ENCODE data around the gene PLCD3.
A peak's percentile ranks its signal among the peaks of the same experiment; 100 is the strongest.

The PLCD3 gene

DNA sequence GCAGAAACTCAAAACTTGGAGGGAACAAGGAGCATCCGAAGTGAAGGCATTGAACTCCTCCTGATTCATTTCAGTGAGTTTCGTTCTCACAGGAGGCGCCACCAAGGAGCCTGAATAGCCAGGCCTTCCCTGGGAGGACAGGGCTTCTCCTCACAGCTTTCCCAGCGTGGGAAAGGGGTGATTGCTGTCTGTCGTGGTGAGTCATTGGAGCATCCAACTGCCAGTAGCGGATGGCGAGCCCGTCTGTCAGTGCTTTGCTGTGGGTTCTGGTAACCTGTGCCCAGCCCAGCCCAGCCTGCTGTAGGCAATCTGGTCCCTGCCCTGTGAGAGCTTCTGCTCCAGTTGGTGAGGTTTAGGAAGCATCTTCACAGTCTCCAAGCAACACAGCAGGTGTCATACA is 28.3 kb downstream of the PLCD3 start:
- DNase-seq = peak in 5 of 51 donors; percentile 26 to 39 (median 29)

GRCh38 chr17:45103269-45103795 is 29.0 kb downstream of the PLCD3 start:
- peak in 1 of 51 donors; percentile 17 for DNase-seq

DNA sequence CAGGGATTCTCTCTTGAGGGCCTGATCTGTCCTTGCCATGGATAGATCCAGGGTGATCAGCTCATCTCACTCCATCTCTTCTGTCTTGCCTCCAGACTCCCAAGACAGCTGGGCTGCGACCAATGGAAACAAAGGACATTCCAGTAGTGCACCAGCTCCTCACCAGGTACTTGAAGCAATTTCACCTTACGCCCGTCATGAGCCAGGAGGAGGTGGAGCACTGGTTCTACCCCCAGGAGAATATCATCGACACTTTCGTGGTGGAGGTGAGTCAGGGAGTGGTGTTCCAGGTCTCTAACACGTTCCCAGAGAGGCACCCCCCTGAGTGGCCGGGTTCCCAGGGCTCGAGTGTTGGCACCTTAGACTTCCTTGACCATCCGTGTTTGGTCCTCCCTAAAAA is 29.5 kb downstream of the PLCD3 start:
- DNase-seq = no peak

GRCh38 chr17:45101883-45102811 is 30.2 kb downstream of the PLCD3 start:
- no peak for DNase-seq

DNA sequence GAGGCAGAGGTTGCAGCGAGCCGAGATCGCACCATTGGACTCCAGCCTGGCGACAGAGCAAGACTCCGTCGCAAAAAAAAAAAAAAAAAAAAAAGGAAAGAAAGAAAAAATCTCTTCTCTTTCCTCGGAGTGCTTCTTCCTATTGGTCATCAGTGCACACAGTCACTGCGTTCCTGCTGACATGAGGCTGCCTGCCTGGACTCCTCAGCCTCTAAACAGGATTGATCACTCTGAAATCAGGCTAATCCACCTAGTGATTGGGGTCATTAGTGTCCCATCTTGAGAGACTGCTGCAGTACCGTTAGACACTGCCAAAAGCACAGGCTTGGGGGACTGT is 30.8 kb downstream of the PLCD3 start:
- DNase-seq = no peak

- peak in 50 of 51 donors; percentile 15 to 89 (median 76) for DNase-seq
Measured at GRCh38 chr17:45098869-45099616, 33.3 kb downstream of the PLCD3 start.

DNA sequence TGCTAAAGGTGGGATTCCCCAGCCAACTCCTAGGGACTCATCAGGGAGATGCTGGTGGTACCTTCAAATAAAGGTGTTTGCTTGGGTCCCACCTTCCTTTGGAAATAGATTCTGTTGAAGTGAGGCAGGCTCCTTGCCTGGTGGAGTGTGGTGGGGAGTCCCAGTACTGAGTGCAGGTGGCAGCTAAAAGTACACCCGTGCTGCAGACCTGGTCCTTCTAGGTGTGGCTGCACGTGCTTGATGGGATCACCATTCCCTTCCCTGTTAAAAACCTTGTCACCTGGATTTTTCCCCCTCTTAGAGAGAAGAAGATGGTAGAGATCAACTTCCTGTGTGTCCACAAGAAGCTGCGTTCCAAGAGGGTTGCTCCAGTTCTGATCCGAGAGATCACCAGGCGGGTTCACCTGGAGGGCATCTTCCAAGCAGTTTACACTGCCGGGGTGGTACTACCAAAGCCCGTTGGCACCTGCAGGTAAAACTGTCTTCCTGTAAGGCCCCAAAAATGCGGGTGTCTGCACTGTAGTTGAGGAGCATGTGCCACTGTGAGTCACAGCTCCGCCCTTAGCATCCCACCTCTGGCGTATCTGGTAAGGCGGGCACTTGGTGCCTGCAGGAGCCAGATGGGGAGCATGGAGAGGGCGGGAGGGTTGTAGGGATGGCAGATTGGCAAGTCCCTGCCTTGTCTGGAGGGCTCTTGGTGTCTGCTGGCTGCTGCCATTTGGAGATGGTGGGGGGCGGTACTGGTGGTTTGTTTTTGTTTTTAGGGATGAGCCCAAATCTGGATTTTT is 34.0 kb downstream of the PLCD3 start:
- DNase-seq = no peak

DNA sequence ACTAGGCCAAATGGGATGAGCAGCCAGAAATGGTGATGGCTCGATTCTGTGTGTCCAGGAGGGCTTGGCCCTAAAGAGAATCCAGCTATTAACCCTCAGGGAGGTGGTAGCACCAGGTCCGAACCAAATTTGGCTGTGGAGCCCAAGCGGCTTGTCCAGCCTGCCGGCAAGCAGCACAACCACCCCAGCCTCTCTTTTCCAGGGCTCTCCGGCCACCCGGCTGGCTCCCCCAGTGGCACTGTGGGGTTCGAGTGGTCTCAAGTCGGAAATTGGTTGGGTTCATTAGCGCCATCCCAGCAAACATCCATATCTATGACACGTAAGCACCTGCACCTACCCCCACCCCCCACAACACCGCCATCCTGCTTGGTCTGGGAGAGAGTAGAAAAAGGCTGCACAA is 35.4 kb downstream of the PLCD3 start:
- DNase-seq = no peak

DNA sequence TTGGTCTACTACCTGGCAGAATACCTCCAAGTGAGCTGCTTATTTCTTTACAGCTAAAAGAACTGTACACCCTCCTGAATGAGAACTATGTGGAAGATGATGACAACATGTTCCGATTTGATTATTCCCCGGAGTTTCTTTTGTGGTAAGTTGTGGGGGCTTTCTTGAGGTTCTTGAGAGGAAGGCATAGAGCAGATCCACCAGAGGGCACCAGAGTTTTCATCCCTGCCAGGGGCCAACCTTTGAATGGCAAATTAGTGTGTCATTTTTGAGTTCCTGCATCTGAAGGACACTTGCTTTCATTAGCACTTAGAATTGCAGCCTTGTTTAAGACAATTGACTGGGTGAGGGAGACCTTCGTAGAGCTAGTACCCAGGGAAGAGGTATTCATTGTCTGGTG is 36.2 kb downstream of the PLCD3 start:
- DNase-seq = peak in 3 of 51 donors; percentile 6 to 21 (median 11)

DNA sequence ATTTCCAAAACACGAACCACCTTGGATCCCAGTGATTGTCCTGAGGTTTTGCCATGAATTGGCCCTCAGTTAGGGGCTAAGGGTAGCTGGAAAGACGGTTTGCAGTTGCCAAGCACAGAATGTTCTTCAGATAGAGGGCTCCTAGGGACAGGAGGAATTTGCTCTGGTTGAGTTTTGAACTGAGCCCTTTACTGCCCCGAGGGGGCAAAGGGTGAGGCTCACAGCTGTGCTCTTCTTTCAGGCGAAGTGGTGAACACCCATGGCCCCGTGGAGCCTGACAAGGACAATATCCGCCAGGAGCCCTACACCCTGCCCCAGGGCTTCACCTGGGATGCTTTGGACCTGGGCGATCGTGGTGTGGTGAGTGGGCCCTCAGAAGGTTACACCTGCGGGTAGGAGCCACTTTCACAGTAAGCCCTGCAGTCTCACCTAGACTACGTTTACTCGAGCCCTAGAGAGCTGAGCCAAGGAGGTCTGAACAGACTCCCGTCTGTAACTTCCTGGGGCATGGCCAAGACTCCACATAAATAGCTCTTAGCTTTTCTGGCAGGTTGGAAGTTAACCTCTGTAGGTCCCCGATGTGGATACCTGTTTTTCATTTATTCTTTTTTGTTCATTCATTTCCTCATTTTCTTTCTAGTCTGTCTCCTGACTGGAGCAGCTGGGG is 38.7 kb downstream of the PLCD3 start:
- peak in 3 of 51 donors; percentile 53 to 58 (median 54) for DNase-seq

GRCh38 chr17:45092911-45093430 is 39.3 kb downstream of the PLCD3 start:
- DNase-seq = peak; percentile 25 to 99 (median 88)

GRCh38 chr17:45091778-45092425 is 40.4 kb downstream of the PLCD3 start:
- no peak for DNase-seq

DNA sequence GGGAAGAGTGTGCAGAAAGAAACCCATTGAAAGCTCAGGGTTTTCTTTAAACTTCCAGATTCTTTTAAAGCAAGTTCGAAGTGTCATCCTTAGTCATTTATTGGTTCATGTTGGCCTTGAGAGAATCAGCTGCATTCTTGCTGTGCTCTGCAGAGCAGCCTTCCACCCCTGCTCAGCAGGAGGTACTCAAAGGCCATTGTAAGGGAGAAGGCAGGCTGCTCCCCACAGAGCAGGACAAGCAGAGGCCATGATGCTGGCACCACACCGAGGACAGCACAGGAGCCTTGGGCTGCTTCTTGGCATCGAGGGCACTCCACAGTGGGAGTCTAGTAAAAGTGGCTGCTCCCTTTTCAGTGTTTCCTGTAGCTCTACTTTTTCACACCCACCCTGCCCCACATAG is 41.6 kb downstream of the PLCD3 start:
- peak in 1 of 51 donors; percentile 49 for DNase-seq

DNA sequence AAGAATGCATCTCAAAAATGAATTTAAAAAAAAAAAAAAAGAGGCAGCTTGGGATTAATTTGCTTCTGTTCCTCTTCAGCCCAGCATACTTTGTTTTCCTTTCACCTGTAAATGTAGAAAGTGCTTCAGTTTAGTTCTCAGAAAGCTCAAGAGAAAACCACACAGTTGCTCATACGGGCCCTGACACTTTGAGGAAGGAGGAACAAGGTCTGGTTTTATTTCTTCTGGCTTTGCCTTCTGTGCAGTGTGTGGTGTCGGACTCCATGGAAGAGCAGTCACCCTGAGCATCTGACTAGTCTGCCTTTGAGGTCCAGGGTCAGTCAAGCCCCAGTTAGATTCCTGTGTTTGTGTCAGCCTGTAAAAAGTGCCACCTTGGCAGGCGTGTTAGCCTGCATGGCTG is 43.6 kb downstream of the PLCD3 start:
- DNase-seq = no peak

- no peak for DNase-seq
Measured at GRCh38 chr17:45087978-45088377, 44.3 kb downstream of the PLCD3 start.

GRCh38 chr17:45087504-45087975 is 44.8 kb downstream of the PLCD3 start:
- peak in 1 of 51 donors; percentile 40 for DNase-seq

DNA sequence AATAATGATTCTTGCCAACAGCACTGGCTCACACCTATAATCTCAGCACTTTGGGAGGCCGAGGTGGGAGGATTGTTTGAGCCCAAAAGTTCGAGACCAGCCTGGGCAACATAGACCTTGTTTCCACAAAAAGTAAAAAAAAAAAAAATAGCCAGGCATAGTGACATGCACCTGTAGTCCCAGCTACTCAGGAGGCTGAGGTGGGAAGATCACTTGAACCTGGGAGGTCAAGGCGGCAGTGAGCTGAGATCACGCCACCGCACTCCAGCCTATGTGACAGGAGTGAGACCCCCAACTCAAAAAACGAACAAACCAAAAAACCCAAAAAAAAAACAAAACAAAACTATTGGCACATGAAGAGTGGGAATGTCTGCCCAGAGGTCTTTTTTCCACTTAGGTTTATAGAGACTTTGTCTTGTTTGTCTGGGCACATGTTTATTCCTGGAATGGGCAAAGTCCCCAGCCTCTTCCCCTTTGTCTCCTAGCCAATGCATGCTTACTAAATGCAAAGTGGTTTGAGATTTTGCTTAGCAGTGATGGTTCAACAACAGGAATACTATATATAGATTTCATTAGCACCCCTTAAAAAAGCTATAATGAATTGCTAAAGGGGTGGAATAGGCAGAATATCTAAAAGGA is 45.3 kb downstream of the PLCD3 start:
- DNase-seq = peak in 2 of 51 donors; percentile 14 to 44

DNA sequence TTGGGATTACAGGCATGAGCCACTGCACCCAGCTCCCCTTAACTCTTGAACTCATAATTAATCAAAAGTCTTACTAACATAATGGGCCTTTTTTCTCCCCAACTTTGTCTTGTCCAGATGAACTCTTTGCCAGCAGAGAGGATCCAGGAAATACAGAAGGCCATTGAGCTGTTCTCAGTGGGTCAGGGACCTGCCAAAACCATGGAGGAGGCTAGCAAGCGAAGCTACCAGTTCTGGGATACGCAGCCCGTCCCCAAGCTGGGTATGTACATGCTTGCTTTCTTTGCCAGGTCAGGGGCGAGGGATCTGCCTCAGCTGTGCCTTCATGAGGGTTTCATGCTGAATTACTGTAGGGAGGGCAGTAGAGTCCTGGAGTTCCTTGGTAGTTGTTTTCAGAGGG is 45.9 kb downstream of the PLCD3 start:
- DNase-seq = peak in 6 of 51 donors; percentile 8 to 33 (median 23)

GRCh38 chr17:45081047-45081703 is 51.1 kb downstream of the PLCD3 start:
- peak in 10 of 51 donors; percentile 14 to 71 (median 33) for DNase-seq
